ENCODE results near the gene COBL.

Gene COBL

DNA sequence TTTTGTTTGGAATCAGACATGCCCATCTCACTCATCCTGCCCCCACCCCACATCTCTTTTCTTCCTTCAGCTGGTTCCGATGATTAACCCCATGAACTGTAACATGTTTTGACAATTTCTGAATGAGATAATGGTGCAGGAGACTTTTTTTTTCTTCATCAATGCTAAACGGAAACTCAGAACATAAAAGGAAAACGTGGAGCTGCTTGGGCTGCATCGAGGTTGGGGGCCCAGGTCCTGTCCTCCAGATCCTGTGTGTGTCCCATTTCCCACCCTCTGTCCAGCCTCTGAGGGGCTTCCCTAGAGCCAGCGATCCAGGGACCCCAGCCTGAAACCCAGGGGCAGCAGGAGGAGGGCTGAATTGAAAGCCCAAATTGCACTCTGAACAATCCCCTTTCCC, 270.1 kb downstream of the COBL start:
- no peak for DNase-seq (ENCODE audit: low read depth)

DNA sequence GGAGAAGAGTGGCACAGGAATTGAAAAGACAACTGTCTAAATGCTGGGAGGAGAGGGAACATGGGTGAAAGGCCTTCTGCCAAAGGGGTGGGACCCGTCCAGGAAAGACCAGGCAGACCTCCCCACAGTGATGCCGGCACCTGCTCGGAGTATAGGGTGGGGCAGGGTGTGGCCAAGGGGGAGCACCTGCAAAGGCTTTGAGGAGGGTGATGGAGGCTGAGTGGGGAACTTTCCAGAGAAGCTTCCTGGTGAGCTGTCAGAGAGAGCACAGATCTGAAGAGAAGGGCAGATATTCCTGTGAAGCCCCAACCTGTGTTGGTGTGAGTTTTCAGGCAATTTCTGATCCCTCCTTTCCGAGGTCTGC, 270.5 kb downstream of the COBL start:
- no peak for DNase-seq (ENCODE audit: low read depth)

DNA sequence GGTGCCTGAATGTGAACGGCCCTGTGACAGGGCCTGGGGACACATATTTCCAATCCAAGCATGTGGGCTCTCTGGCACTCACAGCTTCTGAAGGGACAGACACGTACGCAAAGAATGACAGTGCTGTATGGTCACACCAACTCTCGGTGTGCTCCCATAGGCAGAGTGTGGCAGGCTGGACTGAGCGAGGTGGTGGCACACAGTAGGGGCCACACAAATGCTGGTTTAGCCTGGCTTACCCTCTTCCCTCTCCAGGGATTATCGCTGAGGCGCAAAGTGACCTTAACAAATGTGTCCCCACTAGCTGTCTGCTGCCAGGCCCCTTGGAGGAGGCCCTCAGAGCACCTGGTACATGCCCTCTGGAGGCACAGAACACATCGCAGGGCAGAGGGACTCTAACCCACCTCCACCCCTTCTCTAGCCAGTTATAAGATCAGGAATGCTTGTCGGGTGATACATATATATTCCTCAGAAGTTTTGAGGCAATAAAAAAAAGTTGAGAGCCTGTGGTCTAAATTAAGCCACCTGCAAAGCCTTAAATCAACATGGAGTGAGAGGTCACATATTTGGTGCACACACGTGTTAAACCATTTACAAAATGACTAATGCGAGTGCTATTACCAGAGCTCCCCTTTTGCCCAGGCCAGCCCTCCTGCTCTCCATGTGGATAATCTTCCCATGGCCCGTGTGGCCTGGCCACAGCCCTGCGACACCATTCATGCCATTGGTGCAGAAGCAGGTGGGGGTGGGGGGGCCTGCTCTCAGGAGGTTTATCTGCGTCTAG, 271.1 kb downstream of the COBL start:
- DNase-seq (ENCODE audit: low read depth) = peak; percentile 8

DNA sequence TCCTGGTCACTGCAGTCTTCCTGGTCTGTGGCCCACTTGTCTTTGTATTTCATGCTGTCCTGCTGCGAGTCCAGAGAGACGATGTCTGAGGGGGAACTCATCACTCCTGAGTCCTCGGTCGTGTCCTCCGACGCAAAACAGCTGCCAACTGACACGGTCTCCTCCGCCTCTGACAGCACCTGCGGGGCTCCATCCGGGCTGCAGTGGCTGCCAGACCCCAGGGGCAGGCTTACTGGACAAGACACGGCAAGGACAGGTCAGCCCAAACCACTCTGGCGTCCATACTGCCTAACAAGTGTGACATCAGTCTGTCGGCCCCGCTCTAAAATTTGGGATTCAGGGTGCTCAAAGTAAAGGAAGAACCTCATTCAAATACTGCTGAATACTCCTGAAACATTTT, 273.1 kb downstream of the COBL start:
- DNase-seq (ENCODE audit: low read depth) = no peak

DNA sequence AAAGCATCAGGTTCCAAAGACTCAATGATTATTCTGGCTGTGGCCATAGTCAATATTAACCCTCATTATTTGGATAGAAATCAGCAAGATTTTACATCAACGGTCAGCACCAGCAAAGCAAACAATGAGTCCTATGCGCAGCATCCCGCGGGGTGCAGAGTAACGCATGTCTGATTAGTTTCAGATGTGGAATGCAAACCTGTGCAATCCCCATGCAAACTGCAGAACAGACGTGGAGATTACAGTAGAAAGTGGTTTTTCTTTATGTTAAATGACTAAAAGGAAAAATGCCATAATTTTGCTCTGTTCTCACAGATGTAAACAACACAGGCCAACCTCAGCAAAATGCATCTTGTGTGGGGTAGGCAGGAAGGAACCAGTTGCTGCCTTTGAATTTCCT, 275.8 kb downstream of the COBL start:
- DNase-seq (ENCODE audit: low read depth) = no peak

DNA sequence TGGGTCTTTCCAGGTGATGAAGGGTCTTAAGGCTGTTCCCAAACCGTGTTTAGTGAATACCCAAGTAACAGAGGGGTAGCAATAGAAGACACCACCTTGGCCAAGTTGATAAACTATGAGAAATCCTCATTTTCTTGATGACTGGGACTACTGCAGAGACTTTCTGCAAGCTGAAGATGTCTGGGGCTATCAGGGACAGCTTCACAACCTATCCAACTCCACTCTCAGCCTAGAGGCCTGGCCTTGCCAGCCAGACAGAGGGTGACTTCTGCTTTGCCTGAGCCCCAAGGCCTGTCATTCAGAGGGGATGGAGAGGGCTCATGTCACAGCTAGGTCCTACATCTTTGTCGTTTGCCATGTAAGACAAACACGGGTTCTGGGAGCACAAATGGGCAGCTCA, 278.0 kb downstream of the COBL start:
- DNase-seq (ENCODE audit: low read depth) = no peak

DNA sequence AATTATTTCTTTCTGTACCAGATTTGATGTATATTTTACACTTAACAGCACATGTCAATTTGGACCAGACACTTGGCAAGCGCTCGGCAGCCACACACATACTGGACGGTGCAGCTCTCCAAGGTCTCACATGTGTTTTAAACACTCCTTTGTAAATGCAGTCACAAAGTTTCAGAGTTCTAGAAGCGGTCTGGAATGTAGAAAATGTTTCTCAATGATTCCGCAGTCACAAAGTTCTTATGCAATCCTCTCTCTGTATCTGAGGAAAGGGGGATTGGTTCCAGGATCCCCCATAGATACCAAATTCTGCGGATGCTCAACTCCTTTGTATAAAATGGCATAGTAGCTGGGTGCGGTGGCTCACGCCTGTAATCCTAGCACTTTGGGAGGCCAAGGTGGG, 280.9 kb downstream of the COBL start:
- no peak for DNase-seq (ENCODE audit: low read depth)

DNA sequence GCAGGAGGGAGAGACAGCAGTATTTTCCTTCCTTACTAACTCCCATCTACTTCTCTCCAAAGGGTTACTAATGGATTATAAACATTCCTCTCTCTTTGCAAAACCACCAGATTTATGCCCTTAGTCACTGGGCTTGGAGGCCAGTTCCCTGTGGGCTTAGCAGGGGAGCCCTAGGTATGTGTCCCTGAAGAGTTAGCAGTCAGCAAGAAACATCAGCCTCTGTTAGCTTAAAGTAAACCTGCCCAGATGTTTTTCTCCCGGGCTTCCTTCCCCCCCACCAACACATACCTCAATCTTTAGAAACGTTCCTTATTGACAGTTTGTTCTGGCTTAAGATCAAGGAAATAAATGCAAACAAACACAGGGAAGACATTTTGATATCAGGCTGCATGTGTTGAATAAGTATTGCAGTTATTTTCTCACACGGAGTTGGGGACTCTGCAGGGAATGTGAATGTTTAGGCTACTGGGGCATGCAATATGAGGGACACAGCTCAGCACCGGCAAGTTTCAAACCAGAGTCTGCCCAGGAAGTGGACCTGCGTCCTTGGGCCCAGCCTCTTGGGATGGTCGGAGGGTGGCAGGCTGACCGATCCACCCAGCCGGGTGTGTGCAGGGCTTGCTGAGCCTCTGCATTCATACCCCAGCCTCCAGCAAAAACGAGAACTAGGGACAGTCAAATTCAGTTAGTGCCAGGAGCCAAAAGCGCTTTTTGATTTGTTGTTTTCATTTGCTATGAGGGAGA, 281.9 kb downstream of the COBL start:
- no peak for DNase-seq (ENCODE audit: low read depth)

DNA sequence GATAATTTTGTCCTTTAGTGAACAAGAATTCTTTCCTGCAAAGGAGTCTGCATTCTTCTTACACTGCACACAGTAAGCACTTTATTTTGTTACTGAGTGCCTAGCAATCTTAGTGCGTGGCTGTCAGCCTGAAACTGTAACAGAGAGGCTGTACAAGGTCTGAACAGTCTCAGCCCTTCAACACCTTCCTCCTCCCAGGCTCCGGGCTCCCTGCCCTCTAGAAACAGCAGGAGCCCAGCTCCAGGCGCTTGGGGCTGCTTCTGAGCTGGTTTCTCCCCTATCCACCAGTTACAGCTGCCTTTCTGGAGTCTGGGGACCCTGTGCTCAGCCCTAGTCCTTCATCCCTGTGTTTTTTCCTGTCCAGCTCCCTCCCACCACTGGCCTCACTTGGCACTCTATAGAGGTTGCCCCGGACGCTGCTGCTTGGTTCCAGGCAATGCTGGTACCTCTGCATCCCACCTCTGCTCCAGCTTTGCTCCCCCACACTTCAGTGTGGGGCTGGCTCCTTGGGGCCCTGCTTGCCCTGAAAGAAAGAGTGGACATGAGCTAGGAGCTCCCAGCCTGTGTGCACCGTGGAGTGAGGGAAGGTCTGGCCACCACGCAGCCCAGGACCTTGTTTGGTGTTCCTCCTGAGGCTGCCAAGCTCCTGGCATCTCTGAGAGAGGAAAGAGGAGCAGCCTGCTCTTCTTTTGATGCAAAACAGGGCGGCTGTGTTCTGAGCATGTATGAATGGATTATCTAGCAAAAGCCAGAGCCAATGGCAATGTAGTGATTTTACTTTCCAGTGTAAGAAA, 282.7 kb downstream of the COBL start:
- DNase-seq (ENCODE audit: low read depth) = no peak

DNA sequence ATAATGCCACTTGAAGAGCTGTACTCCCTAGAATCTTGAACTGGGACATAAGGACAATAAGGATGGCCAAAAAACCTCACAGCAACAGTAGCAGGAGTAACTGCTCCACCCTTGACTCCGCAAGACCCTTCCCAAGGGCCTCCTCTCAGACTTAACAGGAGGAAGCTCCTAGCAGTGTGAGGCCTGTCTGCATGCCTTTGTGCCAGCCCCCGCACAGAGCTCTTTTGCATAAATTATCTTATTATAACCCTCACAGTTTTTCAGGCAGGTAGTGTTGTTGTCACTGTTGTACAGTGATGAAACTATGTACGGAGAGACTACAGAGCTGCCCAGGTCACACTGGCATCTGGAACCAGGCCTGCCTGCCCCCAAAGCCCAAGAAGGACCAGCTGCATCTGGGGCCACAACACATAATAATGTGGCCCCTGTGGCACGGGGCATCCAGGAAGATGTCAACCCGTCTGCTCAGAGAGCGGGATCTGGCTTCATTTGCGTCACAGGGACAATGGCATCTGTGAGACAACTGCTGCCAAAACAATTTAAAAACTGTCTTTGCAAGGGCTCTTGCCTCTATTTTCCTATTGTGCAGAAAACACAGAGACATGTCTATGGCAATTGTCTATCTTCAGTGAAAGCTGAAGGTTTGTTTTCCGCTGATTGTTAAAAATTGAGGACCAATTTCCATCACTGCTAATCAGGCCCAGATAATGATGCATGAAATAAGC, 284.7 kb downstream of the COBL start:
- DNase-seq (ENCODE audit: low read depth) = no peak

DNA sequence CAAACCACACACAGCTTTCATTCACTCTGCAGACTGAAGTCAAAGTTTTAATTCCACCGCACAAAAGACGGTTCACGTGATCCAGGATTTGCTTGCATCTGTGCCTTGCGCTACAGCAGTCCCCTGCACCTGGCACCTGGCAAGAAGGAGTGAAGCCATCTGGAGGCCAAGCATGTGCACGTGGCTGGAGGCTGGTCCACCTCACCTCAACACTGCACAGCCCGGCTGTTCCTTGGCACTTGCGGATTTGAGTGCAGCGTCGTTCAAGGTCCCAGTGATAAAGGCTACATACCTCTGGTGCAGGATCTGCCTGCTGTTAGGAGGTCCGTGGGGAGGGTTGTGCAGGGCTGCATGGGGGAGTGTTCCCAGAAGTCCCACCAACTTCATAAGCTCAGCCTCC, 285.4 kb downstream of the COBL start:
- DNase-seq (ENCODE audit: low read depth) = no peak

DNA sequence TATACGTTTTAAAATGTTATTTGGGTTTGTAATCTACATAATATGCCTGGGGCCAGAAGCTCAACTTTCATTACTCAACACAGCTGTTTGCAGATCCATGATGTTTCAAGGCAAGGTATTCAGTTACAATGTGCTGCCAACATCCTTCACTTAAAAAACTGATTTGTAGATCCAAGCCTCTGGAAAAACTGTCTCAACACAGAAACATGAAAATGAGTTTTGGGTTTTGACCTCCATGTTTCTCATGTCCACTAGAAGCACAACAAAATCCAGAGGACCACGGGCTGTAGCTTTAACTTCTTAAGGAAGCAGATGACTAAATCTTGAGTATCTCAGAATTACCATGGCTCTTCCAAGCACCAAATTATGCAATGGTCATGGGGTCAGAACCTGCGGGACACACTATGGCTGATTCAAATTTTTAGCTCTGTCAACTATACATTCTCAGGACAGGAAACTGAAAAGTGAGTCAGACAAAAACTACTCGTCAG, 286.9 kb downstream of the COBL start:
- DNase-seq (ENCODE audit: low read depth) = no peak

DNA sequence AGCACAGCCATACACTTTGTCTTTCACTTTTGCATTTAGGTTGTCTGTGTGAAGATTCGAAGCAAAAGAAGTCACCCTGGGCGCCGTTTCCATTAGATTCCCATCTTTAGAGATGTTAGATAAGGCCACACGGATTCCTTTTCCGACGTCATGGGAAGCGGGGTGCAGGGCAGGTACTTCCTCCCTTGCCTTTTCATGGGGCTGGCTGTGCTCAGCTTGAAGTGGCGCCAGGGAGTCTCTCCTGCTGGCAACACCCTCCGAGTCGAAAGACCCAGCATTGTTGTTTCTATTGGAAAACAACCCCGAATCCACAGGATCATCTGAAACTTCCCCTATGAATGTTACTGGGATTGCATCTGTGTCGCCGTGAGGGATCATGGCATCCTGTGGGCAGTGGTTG, 287.5 kb downstream of the COBL start:
- DNase-seq (ENCODE audit: low read depth) = no peak

DNA sequence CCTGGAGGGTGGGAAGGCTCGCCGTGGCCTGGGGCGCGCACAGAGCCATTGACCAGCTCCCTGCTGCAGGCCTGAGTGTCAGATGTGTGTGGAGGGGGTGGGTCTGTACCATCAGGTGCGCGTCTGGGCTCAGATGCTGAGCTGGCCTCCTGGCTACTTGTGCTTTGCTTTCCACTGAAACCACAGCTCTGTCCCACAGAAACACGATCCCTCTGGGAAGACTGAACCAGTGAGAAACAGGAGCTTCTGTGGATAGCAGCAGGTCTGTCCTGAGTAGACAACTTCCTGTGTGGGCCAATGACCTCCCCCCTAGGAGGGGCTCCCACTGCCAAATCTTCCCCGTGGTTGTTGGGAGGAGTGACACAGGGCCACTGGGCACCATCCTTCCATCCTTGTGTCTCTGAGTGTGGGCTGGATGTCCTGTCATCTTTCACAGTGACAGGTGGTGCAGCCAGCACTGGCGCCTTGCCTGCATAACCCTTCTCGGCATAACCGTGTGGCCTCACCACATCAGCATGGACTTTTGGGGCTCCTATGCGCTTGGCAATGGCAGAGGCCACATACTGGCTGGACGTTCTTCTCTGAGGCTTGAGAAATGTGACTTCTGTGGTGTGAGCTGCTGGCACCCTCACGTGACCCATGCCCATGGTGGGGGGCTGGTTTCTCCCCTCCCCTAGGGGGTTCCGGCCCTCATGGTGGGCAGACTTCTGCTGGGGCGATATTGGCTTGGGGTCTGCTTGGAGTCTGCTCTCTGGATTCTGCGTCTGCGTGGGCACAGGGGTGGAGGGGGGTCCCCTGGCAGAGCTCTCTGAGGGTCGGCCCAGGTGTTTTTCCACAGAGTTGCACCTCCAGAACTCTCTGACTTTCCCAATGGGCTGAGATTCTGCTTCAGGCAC, 288.4 kb downstream of the COBL start:
- no peak for DNase-seq (ENCODE audit: low read depth)

DNA sequence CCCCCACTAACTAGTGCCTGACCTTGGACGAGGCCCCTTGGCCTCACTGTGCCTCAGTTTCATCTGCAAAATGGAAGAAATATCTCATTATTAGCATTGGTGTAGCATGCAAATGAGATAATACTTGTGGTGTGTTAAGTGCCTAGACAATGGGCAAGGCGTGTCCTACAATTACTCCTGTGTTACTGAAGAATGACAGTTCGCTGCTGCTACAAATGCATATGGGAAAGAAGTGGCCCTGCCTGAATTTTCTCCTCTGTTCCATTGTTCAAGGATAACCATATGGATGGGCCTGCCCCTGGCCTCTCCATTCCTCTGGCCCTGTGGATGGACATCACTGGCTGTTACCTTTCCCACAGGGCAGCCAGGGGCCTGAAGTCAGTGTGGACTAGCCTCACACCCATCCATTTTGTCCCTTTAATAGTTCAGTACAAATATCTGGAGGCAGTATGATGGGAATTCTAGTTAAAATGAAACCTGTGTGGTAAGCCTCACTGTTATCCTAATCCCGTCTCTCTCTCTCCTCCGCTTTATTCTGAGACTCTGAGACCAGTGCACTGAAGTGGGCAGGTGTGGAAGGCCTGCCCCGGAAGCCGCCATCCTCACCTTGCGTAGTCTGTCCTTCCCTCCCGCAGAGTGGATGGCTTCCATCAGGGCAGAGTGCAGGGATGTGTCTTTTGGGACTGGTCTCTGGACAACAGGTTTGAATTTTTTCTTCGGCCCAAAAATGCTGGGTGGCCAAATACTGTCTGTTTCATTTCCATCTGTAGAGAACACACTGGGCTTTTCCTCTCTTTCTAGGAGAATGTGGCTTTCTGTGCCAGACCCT, 289.3 kb downstream of the COBL start:
- no peak for DNase-seq (ENCODE audit: low read depth)

DNA sequence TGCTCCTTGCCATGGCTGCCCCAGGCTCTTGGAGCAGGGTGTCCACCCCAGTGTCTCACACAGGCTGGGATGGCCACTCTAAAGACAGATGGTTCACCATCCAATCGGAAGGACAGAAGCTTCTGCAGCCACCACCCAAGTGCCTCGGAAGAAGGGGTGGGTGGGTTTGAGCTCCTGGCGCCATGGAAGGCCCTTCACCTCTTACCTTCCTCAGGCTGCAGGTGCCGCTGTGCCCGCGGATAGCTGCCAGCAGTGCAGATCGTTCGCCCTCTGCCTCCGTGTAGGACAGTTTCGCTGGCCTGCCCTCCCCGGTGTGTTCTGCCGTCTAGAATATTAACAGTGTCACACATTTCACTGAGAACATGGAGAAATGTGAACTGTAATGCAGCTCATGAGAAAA, 290.3 kb downstream of the COBL start:
- DNase-seq (ENCODE audit: low read depth) = no peak

DNA sequence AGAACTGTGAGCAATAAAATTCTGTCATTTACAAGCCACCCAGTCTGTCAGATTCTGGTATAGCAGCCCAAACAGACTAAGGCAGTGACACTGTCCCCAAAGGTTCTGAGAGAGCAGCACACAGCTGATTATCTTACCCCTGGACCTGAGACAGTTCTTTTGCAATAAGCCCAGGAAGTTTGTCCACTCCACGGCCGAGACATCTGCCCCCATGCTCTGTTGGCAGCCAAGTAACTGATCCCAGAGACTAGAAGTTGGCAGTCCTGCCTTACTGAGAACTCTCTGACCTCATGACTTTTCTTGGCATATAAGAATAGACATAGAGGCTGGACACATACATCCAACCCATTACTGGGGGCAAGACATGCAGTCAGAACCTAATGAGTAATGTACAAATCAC, 290.9 kb downstream of the COBL start:
- DNase-seq (ENCODE audit: low read depth) = no peak

DNA sequence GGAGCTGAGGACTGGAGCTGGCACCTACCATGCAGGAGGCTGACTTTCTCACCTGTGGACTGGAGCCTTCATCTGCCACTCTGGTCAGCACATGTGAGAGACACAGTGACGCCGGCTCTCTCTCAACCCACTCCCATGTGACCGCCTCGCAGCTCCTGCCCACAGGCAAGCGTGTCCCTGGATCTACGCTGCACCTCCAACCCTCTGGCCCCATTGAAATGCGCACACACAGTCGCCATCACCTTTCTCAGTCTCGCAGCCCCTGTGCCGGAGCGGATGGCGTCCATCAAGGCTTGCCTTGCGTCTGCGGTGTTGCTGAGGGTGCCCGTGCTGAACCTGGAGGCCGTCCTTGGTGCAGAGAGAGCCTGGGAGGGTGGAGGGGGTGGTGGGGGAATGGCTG, 291.7 kb downstream of the COBL start:
- DNase-seq (ENCODE audit: low read depth) = no peak

DNA sequence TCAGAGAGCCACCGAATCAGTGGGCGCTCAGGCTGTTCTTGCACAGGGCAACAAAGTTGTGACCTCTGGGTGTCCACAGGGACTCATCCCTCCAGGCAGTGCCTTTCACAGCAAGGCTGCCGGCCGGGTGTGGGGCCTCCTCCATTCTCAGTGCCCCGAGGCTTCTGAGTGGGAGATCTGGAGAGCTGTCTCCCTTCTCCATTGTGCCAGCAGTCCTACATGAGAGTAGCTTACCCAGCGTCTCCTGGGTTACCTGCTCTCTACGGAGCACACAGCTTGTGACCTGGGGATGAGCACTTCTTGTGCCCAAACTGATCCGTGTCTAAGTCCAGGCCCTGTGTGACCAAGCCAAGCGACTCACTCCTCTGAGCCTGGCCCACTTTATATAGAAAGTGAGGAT, 293.1 kb downstream of the COBL start:
- no peak for DNase-seq (ENCODE audit: low read depth)

DNA sequence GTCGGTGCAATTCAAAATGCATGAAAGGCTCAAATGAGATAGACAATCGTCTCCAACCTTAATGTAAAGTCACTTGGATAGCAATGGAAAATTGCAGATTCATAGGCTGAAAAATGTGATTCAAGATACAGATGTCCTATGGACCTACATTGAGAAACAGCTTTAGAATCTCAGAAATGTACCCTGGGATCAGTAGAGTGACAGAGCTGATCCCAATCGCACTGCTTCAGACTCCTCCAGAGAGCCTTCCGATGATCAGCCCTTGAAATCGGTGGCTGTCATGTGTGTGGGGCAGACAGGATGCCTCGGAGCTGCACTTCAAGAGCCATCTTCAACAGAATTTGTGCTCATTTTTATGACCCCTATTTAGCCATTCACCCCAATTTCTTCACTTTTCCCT, 293.8 kb downstream of the COBL start:
- DNase-seq (ENCODE audit: low read depth) = no peak

Measured in HS-27A (cell line).